ENCODE data around the gene PRKCA.
A peak's percentile ranks its signal among the peaks of the same experiment; 100 is the strongest.
"Not testable (repeated sequence)": the region's sequence is repeated elsewhere in the genome, so short reads cannot be mapped to it uniquely, and the experiment has no call there.

Gene PRKCA

DNA sequence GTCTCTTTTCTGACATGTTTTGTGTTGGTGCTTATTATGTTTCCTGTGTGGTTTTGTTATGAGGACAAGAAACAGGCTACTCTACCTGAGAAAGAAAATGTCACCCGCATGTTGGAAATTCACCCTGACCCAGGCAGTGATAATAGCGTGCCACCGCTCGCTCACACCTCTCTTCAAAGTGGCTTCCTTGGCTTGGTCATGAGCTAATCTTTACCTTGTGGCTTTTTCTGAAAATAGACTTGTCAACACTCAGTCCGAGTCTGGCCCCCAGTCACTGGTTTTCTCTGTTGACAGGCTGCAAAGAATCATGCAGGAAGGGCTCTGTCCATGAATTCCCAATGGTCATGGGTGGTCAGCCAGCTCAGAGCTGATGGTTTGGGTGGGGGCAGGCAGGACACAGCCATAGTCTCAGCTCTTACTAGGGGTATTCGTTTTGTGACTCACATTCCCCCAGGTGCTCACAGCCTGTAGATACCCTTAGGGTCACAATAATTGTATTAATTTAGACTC, 411.2 kb downstream of the PRKCA start:
- no peak for DNase-seq (ENCODE audit: low read depth in 2 of 2)

DNA sequence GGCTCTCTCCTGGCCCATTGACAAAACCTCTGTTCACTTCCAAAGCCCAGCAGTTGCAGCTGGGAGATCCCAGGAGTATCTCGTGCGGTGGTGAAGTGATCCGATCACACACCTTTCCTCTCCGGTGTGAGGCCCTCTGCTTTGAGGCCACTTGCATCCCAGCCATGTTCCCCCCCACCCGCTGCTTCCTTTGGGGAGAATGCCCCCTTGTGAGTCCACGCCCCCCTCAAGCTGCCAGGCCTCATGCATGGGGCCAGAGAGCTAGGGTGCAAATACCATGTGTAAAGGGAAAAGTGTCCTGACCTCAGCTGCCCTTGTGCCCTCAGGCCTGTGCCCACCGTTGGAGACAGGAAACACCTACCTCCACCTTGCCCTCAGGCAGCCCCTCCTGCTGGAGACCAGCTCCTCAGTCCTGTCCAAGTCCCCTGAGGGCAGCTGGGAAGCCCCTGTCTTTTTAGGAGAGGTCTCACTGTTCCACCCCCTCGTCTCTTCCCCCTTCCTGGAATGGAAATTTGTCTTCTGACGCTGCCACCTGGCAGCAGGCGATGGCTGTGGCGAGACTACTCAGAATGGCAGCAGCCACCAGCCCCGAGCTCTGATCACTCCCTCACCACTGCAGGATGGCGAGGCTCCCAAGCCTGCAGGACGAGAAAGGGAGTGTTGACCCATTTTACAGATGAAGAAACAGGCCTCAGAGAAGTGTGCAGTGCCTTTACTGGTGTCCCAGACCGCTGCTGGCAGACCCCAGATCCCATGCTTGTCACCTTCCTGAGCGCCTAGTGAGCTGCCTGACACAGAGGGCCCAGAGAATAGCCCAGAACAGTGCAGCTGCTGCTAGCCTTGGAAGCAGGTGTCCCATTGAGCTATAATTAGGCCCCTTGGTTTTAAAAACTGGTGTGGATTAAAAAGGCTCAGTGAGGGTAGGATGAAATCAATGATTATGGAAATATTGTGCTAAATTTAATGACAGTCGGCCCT, 411.9 kb downstream of the PRKCA start:
- no peak for DNase-seq (ENCODE audit: low read depth in 2 of 2)

DNA sequence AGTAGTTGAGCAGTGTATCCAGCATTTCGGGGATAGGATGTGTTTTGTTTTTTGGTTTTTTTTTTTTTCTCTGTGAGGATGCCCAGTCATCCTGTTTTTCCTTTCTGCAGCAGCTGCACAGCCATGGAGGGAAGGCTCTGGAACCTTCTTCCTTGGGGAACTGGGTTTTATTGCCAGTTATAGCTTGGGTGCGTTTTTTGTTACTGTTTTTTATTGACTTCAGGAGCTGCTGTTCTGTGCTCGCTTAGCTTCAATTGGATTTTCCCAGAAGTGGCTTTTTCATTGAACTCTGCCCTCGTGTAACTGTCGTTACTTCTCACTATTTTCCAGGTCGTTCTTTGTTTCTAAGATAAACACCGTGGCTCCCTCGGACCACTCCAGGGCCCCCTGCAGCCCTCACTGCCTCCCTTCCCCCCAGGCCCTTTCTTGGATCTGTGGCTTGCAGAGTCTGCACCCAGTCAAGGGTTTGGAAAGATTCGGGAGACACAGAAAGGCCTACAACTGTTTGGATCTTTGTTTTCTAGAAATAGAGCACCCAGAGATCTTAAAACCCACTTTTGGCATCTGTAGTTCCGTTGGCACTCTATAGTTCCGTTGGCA, 412.8 kb downstream of the PRKCA start:
- DNase-seq (ENCODE audit: low read depth in 2 of 2), result no peak

DNA sequence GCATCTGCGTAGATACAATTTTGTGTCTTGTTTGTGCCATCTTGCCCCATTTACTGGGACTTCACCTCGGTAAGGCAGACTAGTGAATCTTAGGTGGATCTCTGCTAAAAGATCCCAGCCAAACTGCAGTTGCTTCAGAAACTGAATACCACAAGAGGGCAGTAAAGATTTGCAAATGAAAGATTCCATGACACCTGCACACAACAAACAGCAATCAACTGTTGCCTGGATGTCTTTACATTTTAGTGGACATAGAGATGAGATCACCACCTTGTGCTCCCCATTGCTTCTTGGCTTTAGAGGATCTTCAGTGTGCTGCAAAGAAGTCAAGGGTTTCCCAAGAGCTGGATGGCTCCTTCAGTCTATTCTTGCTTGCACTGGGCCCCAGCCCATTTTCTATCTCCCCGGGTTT, 413.3 kb downstream of the PRKCA start:
- no peak for DNase-seq (ENCODE audit: low read depth in 2 of 2)

DNA sequence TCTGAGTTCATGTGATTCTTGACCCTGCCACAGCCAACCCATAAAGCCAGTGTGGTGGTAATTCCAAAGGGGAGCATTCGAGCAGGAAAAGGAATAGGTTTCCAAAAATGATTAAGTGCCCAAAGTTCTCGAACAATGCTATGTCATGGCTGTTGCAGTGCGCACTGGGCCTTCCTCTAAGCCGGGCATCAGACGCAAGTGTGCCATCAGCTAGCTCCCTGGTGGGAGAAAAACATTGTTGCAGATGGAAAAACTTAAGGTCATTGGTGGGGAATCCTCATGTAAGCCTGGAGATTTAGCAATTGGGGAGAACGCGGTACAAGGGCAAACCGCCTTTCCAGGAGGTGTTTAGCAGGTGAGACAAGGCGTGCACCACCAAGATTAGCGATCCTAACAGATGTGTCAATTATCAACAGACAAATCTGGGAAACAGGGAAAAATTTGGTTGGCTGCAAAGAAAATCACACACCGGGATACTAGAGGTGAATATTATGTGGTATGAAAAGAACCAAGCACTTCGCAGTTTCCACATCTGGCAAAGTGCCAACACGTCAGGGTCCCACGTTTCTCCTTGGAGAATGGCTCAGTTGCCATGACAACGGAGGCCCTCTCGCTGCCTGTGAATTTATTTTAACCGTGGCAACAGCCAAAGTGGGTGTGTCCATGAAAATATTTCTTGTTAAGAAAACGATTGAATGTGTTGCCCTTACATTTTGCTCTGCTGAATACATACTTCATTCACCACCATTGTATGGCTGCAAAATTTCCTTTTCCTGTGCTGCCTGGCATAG, 414.0 kb downstream of the PRKCA start:
- no peak for DNase-seq (ENCODE audit: low read depth in 2 of 2)

DNA sequence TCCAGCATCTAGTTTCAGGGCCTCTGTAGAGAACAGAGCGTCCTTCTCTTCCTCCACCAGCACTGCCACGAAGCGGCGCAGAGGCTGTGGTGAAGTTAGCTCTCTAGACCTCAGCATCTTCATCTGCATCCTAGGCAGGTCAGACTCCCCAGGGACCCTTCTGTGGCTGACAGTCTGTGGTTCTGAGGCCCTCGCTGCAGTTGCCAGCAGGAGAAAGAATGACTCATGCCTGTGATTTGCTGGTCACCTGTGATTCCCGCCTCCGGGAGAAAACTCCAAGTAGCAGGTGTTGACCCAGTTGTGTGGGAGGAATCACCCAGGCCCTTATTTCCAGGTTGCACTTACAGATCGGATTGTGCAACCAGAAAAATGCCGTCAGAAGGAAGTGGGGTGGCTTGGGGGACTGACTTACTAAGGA, 415.2 kb downstream of the PRKCA start:
- DNase-seq (ENCODE audit: low read depth in 2 of 2), result no peak

DNA sequence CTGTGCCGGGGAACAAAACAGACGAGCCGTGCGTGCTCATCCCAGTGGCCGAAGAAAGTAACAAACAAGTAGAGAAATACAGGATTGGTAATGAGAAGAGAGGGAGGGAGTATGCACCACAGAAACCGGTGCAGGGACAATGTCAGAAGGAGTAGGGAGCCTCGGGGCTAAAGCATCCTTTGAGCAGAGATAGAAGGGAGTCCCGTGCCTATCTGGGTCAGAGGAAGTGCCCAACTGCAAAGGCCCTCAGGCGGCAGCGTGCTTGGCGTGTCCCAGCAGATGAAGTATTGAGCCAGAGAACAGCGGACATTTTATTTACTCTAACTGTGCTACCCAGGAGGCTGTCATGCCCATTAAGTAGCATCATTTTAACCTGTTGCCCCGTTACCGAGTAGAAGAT, 417.6 kb downstream of the PRKCA start:
- no peak for DNase-seq (ENCODE audit: low read depth in 2 of 2)

DNA sequence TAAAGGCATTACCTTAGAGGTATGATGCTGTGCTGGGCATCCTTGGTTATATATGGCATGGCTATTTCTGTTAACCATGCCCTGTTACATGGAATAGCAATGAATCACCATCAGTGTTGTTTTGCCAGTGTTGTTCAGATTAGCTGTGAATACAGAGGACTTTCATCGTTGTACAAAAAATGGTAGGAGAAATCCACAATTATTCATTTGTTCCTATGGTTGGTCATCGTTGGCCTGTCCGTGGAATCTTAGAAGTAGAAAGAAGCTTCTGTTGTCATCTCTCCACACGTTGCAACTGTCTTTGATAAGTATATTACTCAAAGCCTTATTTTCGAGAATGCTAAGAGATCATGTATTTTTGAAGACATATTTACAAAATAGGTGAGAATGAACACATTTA, 418.2 kb downstream of the PRKCA start:
- no peak for DNase-seq (ENCODE audit: low read depth in 2 of 2)

DNA sequence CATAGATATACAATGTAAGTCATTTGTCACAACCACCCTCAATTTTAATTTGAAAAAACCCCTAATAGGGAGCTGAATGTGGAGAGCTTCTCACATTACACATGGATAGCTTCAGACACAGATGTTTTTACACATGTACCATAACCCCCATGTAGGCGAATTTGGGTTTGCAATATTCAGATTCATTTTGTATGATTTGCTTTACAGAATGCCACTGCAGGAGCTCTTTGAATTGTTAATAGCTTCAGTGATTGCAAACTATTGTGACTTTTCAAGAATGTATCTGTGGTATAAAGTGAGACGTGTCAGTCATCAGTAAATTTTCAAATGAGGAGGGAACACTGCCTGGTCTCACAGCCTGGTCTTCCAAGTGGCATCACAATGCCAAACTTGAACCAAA, 419.9 kb downstream of the PRKCA start:
- DNase-seq (ENCODE audit: low read depth in 2 of 2), result no peak

DNA sequence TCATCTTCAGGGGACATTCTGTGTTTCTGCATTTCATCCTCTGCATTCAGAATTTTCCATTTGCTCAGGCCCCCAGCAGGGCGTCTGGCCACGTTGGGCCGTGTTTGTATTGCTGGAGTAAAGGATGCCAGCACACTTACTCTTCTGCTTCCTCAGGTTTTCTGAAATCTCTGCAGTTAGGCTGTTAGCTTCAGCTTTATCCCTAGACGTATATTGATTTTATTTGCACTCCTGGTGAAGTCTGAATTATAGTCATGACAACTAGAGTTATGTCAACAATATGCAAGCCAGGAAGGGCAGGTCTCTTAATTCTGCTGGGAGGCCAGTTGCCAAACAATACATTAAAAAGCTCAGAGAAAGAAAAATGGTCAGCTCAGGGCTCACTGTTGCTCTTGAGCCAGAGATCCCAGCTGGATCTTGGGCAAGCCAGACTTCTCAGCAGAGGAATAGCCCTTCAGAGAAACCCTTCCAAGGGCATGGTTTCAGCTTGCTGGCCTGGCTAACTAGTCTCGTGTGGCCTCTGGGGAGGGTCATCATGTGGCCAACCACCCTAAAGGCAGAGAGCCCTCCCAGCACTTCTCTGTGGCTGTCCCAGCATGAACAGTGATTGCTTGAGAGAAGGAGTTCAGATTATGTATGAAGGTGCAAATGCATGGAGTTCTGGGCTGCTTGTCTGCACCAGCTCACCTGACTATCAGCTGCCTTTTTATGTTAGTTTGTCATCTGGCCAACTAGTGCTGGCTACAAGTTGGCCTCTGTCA, 422.3 kb downstream of the PRKCA start:
- no peak for DNase-seq (ENCODE audit: low read depth in 2 of 2)

DNA sequence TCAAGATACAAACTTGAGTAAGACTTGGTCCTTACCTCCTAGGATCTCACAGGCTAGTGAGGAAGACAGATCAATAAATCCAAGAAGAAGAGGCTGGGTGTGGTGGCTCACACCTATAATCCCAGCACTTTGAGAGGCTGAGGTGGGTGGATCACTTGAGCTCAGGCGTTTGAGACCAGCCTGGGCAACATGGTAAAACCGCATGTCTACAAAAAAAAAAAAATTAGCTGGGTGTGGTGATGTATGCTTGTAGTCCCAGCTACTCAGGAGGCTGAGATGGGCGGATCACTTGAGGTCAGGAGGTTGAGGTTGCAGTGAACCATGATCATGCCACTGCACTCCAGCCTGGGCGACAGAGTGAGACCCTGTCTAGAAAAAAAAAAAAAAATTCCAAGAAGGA, 423.0 kb downstream of the PRKCA start:
- DNase-seq (ENCODE audit: low read depth in 2 of 2), result not testable (repeated sequence)

DNA sequence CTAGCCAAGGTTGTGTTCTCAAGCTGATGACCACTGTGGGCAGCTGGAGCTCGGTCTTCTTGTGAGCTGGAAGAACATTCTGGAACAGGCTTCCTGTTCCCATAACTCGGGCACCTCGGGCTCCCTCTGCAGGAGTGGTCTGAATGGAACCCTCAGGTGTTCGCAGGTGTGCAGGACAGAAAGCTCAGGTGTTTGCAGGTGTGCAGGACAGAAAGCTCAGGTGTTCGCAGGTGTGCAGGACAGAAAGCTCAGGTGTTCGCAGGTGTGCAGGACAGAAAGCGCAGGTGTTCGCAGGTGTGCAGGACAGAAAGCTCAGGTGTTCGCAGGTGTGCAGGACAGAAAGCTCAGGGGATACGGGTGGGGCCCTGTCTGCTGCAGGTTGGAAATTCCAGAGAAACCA, 423.5 kb downstream of the PRKCA start:
- no peak for DNase-seq (ENCODE audit: low read depth in 2 of 2)

DNA sequence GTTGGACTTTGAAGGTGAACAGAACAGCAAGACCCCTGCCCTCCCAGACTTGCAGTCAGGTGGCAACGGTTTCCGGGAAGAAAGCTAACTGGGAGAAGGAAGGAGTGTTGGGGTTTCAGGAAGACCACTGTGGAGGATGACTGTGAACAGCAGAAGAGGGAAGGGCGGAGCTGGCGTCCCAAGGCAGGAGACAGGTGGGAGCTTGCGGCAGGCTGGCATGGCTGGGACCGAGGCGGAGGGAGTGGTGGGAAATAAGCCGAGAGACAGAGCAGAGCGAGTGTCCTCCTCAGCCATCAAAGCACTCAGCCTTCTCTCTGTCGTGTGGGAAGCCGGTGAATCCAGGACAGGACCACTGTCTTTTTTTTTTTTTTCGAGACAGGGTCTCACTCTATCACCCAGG, 424.0 kb downstream of the PRKCA start:
- no peak for DNase-seq (ENCODE audit: low read depth in 2 of 2)

DNA sequence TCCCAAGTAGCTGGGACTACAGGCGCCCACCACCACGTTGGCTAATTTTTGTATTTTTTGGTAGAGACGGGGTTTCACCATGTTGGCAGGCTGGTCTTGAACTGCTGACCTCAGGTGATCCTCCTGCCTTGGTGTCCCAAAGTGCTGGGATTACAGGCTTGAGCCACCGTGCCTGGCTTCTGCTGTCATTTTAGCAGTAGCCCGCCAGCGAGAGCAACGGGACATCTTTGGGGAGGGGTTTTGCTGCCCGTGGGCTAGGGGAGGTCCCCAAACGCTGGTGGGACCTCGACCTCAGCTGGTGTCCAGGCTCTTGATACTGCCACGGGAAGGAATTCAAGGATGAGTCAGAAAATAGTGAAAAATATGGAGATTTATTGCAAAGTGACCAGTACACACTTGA, 424.4 kb downstream of the PRKCA start:
- no peak for DNase-seq (ENCODE audit: low read depth in 2 of 2)

DNA sequence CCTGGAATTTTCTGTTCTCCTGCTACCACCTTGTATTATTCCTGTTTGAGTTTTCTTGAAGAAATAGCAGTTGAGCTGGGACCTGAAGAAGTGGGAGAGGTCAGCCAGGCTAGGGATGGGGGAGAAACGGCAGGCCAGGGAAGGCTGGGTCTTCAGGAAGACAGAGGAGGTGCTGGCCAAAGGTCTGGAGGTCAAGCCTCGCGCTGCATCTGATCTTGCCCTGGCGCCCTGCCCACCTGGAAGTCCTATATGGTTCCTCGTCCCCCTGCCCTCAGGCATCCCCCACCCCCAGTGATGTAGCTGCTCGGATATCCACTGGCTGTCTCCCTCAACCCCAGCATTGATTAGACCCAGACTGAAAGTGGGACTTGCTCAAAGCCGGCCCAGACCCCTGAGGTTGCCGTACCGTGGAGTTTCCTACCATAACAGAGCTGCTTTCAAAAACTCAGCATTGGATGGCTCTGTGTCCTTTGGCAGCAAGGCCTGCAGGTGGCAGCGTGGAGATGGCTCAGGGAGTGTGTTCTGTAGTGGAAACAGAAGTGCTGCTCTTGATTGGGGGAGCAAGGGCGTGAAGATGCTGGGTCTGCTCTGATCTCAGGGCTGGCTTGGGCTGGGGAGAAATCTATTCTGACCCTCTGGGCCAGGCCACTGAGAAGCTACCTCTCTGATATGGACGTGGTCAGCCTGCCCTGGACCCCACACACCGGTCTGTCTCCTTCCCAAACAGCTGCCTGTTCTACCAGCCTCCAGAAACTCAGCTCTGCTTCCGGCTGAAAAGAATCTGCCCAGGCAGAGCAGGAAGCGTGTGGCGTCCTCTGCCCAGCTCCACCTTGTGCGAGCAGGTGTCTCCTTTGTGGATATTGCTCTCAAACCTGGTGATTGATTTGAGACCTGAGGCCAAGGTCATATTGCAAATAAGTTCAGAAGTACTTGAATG, 425.5 kb downstream of the PRKCA start:
- DNase-seq (ENCODE audit: low read depth in 2 of 2), result peak; percentile 19 to 22

DNA sequence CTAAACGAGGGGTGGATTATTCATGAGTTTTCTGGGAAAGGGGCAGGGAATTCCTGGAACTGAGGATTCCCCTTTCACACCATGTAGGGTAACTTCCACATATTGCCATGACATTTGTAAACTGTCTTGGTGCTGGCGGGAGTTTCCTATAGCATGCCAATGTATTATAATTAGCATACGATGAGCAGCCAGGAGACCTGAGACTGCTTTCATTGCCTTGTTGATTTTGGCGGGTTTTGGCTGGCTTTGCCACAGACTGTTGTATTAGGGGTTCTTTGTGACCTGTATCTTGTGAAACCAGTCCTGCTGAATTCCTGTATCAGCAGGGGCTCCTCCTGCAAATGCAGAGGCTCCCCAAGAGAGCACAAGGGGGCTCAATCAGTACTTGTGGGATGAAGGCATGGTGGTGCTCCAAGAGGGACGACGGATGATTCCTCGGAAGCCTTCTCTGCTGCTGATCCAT, 428.1 kb downstream of the PRKCA start:
- no peak for DNase-seq (ENCODE audit: low read depth in 2 of 2)

DNA sequence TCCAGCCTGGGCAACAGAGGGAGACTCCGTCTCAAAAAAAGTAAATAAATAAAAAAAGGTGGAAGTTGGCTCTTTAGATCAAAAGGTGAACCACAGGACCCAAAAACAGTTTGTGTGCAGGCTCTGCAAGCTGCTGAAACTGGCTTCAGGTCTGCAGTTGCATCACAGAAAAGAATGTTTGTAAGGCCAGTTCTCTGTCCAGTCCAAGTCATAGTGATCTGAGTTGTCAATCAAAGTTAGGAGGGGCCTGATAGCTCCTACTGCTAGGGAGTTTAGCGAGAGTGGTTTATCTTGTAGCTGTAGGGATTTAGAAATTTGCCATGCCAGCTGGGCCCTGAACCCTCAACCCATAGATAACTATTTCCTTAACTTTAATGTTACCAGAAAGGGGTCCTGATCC, 431.3 kb downstream of the PRKCA start:
- DNase-seq (ENCODE audit: low read depth in 2 of 2), result no peak

DNA sequence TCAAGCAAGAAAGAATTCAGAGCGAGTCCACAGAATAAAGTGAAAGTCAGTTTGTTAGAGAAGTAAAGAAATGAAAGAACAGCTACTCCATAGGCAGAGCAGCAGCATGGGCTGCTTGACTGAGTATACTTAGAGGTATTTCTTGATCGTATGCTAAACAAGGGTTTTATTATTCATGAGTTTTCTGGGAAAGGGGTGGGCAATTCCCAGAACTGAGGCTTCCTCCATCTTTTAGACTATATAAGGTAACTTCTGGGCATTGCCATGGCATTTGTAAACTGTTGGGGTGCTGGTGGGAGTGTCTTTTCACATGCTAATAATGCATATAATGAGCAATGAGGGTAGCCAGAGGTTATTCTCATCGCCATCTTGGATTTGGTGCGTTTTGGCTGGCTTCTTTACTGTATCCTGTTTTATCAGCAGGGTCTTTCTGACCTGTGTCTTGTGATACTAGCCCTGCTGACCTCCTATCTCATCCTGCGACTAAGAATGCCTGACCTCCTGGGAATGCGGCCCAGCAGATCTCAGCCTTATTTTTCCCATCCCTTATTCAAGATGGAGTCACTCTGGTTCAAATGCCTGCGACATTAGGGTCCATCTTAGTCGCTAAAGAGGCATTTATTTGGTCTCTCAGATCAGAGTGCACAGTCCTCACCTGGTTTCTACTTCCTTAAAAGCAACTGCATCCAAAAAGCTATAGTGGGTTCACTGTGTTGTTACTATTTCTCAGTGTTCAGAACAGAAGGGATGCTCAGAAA, 432.0 kb downstream of the PRKCA start:
- DNase-seq (ENCODE audit: low read depth in 2 of 2), result no peak

DNA sequence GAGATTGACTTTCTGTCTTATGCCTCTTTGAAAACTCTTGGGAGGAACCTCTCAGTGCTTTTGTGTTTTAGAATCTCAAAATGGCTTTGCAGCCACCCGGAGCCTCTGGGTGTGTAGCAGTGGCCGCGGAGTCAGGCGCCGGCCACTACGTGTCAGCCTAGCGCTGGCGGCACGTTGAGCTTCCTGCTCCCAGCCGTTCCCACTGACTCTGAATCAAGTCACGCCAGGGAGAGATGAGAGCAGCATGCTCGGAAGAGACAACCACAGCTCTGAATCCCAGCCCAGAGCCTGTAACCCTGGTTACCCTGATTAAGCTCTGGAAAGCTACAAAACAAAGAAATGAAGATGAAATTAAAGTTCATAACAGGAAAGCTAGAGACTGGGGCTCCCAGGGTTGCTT, 435.1 kb downstream of the PRKCA start:
- no peak for DNase-seq (ENCODE audit: low read depth in 2 of 2)

DNA sequence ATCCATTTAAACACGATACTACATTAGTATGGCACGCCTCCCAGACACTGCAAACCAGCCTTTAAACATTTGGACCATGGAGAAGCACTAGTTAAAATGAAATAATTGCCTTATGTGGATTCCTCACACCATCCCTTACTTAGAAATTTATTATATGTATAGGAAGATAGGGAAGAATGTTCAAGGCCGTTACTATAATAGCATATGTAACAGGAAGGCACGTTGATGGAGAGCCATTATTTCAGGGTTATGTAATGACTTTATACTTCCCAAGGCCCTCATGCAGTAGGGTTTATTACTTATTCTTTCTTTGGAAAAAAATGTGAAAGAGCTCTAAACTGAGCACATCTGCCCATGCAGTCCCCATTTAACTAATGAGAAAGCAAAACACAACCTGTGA, 435.9 kb downstream of the PRKCA start:
- DNase-seq (ENCODE audit: low read depth in 2 of 2), result no peak

Measured in activated CD4-positive, alpha-beta T cell treated with anti-CD3 and anti-CD28 coated beads for 24 hours (primary cell).